ELR (cell line): ENCODE data around the gene RERE.
"Not testable (repeated sequence)": the region's sequence is repeated elsewhere in the genome, so short reads cannot be mapped to it uniquely, and the experiment has no call there.

Experiments used
- DNase-seq: peaks from one replicate; pipeline ENCODE4 v3.0.0-alpha.2; 2015; ENCODE audit warnings: low read depth

The RERE gene

DNA sequence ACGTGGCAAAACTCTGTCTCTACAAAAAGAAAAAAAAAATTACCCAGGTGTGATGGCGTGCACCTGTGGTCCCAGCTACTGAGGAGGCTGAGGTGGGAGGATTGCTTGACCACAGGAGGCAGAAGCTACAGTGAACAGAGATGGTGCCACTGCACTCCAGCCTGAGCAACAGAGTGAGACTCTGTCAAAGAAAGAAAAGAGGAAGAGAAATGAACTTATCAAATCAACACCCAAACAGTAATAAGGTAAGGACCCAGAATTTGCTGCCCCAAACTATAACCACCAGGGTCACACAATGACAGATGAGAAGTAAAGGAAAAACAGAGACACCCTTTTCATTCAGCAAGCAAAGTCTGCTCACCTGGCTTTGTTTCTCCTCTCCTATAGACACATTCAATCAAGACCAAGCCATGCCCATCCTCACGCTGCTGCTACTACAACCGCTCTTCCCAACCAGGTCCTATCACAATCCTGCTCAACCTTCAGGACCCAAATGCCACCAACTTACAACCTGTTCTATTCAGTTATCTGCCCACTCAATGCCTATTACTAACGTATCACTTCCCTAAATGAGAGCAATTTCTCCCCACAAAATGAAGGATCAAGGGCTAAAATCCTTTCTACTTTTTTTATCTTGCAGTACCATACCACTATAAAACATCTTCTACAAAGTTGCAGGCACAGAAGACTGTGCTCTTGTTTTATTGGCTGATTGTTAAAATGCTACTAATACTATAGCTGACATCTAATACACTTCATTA, 183.5 kb downstream of the RERE start:
- DNase-seq = no peak

DNA sequence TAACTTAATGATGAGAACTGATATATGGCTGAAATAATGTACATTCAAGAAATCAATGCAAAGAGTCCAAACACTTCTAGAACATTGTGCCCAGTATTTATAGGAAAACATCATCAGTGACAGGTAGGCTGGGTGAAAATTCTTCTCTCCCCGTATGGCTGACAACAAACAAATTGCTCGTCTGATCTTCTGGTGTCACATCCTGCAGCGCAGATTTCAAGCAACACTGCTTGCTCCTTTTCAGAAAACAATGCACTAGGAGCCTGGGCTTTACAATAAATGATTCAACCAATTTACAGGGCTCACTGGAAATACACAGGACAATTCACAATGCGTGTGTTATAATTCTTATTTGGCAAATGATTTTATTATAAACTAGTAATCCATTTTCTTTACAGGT, 185.3 kb downstream of the RERE start:
- DNase-seq = no peak

DNA sequence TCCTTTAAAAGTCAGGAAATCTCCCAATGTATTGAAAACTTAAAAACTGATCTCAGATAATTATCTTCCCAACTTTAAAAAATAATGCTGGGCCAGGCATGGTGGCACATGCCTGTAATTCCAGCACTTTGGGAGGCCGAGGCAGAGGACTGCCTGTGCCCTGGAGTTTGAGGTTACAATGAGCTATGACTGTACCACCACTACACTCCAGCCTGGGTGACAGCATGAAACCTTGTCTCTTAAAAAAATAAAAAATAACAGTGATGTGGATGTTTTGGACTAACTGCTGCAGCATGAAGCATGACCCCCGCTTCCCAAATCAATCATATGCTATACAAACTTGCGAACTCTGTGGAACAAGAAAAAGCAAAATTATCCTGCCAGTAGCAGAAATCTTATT, 186.3 kb downstream of the RERE start:
- no peak for DNase-seq

DNA sequence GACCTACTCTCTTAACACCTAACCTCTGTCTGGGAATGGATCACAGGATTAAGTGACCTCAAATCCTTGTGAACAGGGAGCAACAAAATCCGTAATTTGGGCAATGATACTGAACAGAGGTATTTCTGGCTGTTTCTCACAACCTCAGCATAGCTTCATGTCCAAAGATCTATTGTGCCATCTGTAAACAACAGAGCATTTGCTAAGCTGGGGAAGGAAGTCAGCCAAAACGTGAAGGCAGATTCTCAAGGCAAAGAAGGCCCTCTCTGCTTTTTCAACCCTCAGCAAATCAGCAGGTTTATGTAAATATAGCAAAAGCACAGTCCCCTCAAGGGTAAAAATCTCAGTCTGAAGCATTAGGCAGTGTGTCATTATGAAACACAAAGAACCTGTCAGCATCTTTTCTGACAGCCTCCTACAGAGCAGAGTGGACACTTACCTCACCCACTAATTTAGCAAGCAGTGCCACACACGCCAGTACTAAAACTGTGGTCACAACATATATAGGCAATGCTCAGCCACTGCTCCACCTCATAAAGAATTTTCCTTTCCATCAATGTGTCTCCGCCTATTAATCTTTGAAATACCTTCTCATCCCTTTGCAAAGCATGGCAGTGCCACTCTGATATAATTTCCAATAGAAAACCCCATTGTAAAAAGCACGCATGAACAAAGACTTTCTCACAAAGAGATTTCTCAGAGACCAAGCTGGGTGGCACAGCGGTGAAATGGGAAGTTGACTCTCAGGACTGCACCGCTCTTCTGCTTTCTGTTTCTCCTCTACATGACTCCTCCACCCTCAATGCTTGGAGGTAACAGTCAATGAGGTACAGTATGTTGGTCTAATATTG, 188.0 kb downstream of the RERE start:
- no peak for DNase-seq

DNA sequence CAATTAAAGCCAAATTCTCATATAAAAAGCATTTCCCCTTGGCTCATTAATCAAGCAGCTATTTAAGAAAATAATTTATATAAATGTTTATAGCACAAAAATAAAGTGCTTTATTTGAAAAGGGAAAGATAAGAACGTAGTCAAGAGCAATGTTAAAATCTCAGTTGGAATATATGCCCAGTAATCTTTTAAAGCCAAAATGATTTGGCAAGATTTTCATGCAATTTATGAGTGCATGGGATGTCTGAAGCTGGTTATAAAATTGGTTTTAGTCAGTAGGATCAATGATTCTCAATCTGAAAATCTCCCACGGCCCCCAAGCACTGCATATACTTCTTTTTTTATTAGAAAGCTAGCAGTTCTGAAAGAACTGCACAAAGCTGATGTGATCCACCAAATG, 188.8 kb downstream of the RERE start:
- DNase-seq = no peak

DNA sequence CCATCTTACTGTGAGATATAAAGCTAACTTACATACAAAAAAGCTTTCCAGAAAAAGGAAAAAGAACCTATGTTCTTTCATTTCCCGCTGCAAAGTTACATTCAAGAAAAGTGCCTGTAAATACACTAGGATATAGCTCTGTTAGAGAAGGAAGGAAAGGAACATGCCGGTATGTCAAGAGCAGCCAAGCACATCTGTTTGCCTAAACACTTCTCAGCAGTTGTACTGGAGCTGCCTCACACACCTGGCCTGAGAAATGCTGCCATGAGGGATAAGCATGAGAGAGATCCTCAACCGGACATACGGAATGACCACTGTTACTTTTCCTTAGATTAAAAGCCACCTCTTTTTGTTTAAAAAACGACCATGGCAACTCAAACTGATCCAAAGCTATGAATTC, 189.7 kb downstream of the RERE start:
- DNase-seq = no peak

DNA sequence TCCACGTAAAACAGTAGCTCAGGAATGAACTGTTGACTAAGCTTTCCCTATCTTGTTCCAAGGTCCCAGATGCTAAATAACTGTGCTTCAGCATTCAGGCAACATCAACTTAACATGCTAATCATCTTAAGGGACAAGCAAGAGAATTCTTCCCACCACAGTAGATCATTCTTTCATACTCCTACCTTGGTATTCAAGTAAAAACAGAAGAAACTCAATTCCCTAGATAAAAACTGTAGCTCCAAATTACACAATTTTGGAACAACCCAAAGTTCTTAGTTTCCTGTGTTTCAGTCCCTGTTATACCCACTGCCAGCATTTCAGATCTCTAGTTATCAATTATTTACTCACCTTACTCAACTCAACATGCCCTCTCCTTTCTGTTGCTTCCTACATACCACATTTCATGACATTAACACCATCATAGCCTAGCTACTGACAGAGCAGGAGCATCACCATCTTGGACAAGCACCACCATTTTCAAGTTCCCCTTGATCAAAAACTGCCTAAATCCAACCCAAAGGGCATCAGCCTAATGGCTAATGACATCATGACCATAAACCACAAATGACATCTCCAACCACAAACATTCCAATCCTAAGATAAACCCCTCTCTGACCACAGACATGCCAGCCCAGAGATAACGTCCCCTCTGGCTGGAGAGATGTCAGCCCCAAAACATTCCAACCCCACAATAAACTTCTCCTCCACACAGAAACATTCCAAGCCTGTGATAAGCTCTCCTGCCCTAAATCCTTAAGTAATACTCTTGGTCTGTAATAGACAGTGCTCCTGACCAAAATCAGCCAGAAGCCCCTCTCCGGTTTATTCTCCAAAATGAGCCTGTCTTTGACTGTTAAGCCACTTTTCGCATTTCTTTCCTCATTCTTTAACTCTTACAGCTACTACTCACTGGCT, 191.2 kb downstream of the RERE start:
- DNase-seq = peak; percentile 92

DNA sequence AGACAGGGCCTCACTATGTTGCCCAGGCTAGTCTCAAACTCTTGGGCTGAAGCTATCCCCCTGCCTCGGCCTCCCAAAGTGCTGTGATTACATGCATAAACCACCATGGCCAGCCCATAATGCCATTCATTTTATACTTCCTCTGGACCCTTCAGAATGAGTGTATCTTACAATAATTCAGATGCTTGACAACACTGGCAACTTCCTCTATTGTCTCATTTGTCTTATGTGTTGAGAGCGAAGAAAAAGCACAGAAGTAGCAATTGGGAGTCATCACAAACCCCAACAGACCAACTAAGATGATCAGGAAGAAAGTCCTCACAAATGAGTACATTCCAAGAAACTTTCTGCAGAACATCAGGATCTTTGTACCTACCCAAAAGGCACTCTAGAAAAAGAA, 191.9 kb downstream of the RERE start:
- DNase-seq = no peak

DNA sequence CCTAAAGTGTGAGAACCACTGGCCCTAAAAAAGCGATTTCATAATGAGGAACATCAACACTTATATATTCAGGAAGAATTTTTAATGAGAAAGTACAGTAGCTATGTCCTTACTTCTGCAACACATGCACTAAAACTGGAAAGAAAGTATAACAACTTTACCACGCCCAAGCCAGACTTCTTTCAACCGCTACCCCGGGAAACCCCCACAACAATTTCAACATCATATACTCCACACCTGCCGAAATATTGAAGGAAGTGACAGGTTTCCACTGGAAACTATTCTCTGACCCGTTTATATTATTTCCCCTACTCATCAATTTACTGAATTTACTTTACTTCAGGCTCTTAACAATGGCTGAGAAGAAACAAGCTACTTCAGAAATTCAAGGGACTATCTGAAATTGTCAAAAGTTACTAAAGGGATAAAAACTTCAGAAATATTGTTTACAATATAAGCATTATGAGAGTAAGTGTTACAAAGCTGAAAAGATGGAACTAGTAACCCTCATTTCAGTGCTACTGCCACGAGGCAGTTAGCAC, 193.7 kb downstream of the RERE start:
- DNase-seq = not testable (repeated sequence)

DNA sequence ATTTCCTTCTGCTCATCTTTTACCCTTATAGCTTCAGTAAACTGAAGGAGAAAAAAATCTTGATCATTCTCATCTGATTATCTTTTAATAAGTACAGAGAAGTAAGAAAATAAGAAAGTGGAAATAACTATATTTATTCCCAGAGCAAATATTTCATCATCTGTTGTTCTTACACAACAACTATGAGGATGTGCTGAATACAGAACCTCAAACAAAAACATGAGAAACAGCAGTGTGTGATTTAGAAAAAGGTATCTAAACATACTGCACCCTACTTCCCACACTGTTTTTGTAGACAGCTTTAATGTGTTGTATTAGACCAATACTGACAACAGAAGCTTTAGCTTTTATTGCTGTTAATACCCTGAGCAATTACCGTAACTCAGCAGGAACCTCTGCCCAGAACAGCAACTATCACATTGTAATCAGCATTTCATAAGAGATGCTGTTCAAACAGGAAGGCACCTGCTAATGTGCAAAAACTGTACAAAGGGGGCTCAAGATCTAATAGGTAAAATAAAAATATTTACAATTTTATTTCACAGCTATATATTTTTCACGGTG, 195.6 kb downstream of the RERE start:
- not testable (repeated sequence) for DNase-seq

DNA sequence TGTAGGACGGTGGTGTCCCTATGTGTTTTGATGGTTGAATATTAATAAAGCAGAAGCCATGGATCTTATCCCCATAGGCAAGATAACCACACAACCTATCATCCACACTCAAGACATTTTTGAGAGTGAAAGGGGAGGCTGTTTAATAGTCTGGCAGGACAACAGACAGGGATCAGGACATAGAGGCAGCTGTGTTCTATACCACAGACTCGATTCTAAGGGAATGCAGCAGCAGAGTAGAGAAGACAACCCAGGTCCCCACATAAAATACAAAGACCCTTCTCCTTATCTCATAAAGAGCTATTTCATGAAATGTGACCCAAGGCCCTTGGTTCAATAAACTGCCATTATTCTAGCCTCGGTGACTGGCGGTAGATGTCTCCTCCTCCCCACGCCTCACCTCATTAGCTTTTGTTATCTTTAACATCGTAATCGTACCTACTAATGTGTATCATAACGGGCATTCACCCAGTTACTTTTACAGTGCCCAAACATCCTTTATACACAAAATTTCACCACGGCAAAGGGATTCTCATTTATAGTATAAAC, 196.3 kb downstream of the RERE start:
- DNase-seq = not testable (repeated sequence)

DNA sequence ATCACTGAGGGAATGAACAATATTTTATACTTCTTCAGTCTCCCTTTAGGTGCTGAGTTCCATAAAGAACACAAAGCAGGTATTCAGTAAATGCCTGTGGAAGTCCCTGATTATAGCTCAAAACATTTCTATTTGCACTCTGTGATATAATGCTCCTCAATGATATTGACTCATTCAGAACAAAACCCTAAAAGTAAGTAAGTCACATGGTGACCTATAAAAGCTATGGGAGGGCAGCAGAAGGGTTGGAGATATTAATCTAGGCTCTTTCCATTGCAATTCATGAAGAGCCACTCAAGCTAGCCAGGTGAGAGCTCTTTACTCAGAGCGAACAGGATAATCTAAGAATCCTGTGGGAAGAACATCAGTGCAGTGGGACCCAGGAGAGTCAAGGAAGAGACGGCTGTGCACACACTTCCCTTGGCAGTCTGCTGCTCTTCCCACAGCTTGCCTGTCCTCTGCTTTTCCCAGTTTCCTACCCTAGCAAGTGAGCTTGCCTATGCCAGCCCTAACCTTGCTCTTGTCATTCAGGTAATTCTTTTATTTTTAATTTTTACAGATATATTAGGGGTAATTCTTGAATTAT, 197.4 kb downstream of the RERE start:
- not testable (repeated sequence) for DNase-seq

DNA sequence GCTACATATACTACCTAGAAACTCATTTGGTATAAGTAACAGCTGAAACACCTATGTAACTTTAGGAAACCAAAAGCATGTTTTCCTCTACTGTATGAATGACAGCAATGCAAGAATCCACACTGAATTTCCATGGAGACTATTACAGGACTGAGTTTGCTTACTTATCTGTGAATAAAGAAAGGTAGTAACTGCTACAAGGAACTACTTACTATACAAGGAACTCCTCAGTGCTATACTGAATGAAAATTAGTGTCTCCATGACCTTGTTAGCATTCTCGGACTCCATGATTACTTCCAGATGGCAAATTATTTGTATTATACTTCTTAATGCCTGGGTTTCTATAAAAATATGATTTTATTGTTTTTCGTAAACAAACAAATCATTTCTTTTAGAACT, 198.0 kb downstream of the RERE start:
- not testable (repeated sequence) for DNase-seq

DNA sequence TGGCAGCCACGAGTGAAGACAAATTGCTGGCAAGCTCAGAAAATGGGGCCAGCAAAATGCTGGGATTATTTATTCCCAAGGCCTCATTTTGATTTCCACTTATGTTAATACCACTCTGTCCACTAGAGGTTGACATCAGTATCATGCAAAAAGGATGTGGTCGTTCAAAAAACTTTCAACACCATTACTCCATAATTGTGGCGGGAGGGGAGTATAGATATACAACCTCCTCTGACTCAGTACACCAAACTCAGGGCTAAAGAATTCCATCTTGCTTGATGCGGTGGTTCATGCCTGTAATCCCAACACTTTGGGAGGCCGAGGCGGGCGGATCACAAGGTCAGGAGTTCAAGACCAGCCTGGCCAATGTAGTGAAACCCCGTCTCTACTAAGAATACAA, 200.6 kb downstream of the RERE start:
- DNase-seq = peak; percentile 97

DNA sequence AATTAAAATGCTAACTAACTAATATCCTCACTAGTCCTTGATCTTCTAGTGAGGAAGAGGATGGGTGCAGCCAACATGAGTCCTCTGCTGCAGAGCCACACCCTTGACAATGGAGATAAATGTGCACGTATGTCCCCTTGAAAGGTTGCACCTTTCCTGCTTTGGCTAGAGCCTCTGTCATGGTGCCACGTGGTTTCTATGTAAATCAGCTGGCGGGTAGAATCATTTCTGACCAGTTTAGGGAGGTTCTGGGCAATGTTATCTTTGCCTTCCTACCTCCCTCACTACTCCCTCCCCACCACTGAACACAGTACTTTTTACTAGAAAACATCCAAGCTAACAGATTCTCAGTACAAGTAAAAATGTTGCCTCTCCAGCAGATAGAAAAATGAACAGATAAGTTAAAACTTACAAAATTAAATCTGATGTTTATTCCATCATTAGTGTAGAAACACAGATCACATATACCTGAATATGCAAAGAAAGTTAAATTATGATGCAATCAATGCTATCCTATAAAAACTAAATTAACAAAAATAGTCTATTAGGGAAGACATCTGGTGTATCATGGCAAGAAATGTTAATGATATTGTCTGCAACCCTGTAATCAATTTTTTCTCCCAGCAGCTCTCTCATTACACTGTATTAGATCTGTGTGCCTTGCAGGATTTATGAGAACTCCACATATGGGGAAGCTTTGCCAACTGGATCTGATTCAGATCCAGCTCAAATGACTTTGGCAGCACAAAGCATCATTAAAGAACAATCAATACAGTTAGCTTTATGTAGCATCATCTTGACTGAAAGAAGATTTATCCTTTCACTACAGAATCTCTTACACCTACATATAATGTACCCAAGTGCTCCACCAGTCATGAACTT, 205.6 kb downstream of the RERE start:
- not testable (repeated sequence) for DNase-seq

DNA sequence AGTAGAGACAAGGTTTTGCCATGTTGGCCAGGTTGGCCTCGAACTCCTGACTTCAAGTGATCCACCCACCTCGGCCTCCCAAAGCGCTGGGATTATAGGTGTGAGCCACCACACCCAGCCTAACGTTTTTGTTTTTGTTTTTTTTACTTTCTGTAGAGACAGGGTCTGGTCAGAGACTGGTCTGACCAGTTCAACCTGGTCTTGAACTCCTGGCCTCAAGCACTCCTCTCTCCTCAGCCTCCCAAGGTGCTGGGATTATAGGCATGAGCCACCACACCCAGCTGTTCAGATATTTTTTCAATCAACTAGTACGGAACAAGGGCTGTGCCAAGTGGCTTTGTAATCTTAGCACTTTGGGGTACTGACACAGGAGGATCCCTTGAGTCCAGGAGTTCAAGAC, 209.5 kb downstream of the RERE start:
- DNase-seq = no peak

DNA sequence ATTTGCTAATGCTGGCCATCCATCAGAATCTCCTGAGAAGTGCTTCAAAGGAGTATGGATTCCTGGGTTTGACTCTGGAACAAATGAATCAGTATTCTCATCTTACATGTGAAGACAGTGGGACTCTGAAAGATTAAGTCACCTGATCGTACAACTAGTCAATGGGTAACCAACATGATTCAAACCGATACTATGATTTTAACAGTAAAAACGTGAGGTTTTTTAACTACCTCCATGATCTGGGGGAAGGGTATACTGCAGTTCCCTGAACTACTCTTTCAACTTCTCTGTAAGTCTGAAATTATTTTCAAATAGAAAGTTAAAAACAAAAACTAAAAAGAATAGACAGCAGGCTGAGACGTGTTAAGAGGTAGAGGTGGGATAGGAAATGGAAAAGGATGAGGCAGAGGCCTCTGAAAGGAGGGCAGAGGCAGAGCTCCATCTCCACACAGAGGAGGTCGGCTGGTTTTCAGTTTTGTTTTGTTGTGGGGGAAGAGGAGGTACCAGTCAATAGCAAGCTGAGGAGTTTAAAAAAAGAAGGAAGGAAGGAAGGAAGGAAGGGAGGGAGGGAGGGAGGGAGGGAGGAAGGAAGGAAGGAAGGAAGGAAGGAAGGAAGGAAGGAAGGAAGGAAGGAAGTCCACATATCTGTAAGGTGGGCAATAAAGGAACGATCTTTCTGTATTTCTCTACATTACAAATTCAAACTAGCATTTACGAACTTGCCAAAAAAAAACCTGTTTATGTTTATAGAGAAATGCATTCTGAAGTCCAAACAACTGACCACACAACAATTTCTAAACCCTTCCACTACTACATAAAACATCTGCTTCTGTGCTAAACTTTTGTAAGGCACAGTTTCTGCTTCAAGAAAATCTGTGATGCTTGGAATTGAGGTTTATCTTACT, 213.1 kb downstream of the RERE start:
- no peak for DNase-seq

DNA sequence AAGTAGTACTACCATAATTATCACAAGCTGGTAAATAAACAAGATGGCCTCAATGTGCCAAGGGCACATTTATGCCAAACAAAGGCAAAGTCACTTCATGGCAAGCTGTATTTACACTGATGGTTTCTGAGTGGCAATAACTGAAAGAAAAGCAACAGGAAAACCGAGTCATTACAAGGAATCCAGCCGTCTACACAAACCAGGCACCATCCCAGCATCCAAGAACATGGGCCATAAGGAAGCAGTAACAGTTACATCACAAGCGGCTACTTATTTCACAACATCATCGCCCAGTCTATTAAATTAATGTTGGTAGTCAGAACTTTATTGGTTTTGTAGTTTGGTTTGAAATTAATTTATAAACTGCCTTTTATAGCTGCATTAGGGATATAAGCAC, 214.2 kb downstream of the RERE start:
- DNase-seq = no peak
